Measurements from ENCODE around the gene GPR42.

Gene GPR42

DNA sequence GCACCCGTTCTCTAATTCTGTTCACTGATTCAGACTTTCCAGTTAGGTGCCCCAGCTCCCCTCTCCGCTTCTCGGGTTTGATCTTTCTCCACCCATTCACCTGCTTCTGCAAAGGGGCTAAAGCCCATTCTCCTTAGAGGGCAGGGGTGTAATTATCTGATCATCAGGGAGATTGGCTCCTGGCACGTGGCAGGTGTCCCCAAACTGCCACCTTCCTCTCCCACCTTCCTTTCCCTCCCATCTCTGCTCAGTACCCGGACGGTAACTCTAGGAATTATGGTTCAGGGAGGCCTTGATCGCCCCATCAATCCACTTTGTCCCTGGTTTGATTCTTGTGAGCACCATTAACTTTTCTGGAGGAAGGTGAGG is 23.0 kb upstream of the GPR42 start:
- Histone ChIP-seq H2AFZ (ENCODE audit: low read length) (no peak overlapping the region), H3K27me3 (ENCODE audit: insufficient read depth, low read length, poor library complexity, severe bottlenecking) (no peaks in the 10 kb centered on the region), H3K79me2 (ENCODE audit: insufficient read depth, low read length) (no peaks in the 10 kb centered on the region), H4K20me1 (ENCODE audit: insufficient read depth, low read length, poor library complexity, severe bottlenecking) (no peaks in the 10 kb centered on the region), H3K4me2 (ENCODE audit: low read depth, low read length, poor library complexity, severe bottlenecking) (peak overlapping the region; percentile 69), H3K9me2 (replicated peaks; ENCODE audit: low read depth, low read length) (no peaks in the 10 kb centered on the region), H3K36me3 (ENCODE audit: insufficient read depth, low read length) (no peaks in the 10 kb centered on the region), H3K9me3 (ENCODE audit: insufficient read depth, low read depth, low read length) (no peaks in the 10 kb centered on the region), H3K9ac (ENCODE audit: low read depth, low read length, poor library complexity, severe bottlenecking) (peak overlapping the region; percentile 57), H3F3A (ENCODE audit: low read depth) (no peaks in the 10 kb centered on the region), H3K4me3 (ENCODE audit: low read length, poor library complexity, severe bottlenecking) (no peak overlapping the region), H3K4me1 (ENCODE audit: insufficient read depth, low read length, poor library complexity, severe bottlenecking) (peaks cover 29% of the 10 kb centered on the region)
- no peak for TF ChIP-seq EZH2phosphoT487 (IDR thresholded peaks at IDR 0.05; ENCODE audit: borderline replicate concordance)
- TF ChIP-seq, protein P1, sequence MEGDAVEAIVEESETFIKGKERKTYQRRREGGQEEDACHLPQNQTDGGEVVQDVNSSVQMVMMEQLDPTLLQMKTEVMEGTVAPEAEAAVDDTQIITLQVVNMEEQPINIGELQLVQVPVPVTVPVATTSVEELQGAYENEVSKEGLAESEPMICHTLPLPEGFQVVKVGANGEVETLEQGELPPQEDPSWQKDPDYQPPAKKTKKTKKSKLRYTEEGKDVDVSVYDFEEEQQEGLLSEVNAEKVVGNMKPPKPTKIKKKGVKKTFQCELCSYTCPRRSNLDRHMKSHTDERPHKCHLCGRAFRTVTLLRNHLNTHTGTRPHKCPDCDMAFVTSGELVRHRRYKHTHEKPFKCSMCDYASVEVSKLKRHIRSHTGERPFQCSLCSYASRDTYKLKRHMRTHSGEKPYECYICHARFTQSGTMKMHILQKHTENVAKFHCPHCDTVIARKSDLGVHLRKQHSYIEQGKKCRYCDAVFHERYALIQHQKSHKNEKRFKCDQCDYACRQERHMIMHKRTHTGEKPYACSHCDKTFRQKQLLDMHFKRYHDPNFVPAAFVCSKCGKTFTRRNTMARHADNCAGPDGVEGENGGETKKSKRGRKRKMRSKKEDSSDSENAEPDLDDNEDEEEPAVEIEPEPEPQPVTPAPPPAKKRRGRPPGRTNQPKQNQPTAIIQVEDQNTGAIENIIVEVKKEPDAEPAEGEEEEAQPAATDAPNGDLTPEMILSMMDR (conservative IDR thresholded peaks at IDR 0.05; ENCODE audit: low read length): no peak

DNA sequence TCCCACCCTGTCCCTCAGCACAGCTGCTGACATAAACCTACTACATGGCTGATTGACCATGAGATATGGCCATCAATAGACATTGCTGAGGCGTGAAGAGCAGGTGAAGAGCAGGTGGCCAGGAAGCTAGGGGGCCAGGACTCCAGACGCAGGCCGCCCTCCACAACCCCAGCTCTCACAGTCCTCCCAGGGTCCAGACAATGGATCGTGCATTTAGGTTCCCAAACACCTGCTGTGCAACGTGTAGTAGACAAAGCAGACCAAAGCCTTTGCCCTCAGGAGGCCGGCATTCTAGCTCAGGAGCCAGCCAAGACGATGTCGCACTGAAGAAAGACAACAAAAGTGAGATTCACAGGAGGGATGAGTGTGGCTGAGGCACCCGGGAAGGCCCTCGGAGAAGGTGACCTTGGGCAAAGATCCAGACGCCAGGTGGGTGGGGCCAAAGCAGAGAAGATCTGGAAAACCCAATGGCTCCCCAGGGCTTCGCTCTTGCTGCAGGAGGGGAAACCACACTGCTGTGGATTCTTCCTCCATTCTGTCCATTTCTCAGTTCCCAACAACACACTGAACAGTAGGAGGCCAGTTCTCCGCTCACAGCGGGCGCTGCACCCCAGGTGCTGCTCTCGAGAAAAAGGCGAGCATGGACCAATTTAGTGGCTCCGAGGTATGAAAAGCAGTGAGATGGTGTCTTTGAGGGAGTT is 21.8 kb upstream of the GPR42 start:
- Histone ChIP-seq H3F3A (ENCODE audit: low read depth) (no peaks in the 10 kb centered on the region), H3K4me2 (ENCODE audit: low read depth, low read length, poor library complexity, severe bottlenecking) (no peak overlapping the region), H3K9me3 (ENCODE audit: insufficient read depth, low read depth, low read length) (no peaks in the 10 kb centered on the region), H3K9ac (ENCODE audit: low read depth, low read length, poor library complexity, severe bottlenecking) (no peak overlapping the region), H2AFZ (ENCODE audit: low read length) (no peak overlapping the region), H3K79me2 (ENCODE audit: insufficient read depth, low read length) (no peaks in the 10 kb centered on the region), H3K36me3 (ENCODE audit: insufficient read depth, low read length) (no peaks in the 10 kb centered on the region), H3K9me2 (replicated peaks; ENCODE audit: low read depth, low read length) (no peaks in the 10 kb centered on the region), H3K27me3 (ENCODE audit: insufficient read depth, low read length, poor library complexity, severe bottlenecking) (no peaks in the 10 kb centered on the region), H4K20me1 (ENCODE audit: insufficient read depth, low read length, poor library complexity, severe bottlenecking) (no peaks in the 10 kb centered on the region), H3K4me3 (ENCODE audit: low read length, poor library complexity, severe bottlenecking) (no peak overlapping the region), H3K4me1 (ENCODE audit: insufficient read depth, low read length, poor library complexity, severe bottlenecking) (peaks cover 29% of the 10 kb centered on the region)
- TF ChIP-seq, protein P1 (conservative IDR thresholded peaks at IDR 0.05; ENCODE audit: low read length): no peak
- TF ChIP-seq EZH2phosphoT487 (IDR thresholded peaks at IDR 0.05; ENCODE audit: borderline replicate concordance): no peak

DNA sequence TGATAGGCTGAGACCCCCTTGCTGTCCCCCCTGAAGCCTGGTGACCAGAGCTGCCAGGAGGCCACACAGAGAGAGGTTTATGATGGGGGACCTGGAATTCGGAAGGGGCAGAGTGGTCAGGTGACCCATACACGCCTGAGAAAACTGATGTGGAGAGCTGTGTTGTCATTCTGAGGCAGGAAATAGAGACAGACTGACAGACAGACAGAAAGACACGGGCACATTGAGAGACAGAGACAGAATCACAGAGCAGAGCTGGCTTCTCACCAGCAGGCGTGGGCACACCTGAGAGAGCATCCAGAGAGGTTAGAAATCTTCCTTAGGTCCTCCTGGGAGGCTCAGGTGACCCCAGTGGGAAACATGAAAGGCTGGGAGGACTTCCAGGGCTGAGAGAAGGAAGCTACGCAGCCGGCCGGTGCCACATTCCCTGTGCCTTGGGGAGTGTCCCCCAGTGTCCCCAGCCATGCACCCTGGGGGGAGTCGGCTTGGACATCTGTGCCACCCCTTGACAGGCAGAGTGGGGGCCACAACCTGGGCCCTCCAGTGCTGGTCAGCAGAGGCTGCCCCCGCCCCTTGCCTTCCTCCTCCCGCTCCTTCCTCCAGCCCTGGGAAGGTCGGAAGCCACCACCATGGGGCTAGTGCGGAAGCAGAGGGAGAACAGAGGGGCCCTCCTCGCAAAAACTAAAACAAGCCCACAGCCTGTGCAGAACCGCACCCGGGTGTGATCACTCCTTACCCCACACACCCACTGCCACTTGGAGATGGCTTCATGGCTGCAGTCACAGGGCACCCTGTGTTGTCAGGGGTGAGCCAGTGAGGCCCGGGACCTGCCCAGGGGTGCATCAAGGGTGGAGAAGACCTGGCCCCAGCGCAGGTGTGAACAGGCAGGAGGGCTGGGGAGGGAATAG is 21.0 kb upstream of the GPR42 start:
- Histone ChIP-seq H3F3A (ENCODE audit: low read depth) (no peaks in the 10 kb centered on the region), H3K36me3 (ENCODE audit: insufficient read depth, low read length) (no peaks in the 10 kb centered on the region), H3K9ac (ENCODE audit: low read depth, low read length, poor library complexity, severe bottlenecking) (no peak overlapping the region), H3K9me2 (replicated peaks; ENCODE audit: low read depth, low read length) (no peaks in the 10 kb centered on the region), H3K4me3 (ENCODE audit: low read length, poor library complexity, severe bottlenecking) (no peak overlapping the region), H3K9me3 (ENCODE audit: insufficient read depth, low read depth, low read length) (no peaks in the 10 kb centered on the region), H3K4me1 (ENCODE audit: insufficient read depth, low read length, poor library complexity, severe bottlenecking) (peaks cover 29% of the 10 kb centered on the region), H3K27me3 (ENCODE audit: insufficient read depth, low read length, poor library complexity, severe bottlenecking) (no peaks in the 10 kb centered on the region), H2AFZ (ENCODE audit: low read length) (no peak overlapping the region), H3K4me2 (ENCODE audit: low read depth, low read length, poor library complexity, severe bottlenecking) (no peak overlapping the region), H4K20me1 (ENCODE audit: insufficient read depth, low read length, poor library complexity, severe bottlenecking) (no peaks in the 10 kb centered on the region), H3K79me2 (ENCODE audit: insufficient read depth, low read length) (no peaks in the 10 kb centered on the region)
- TF ChIP-seq, protein P1 (conservative IDR thresholded peaks at IDR 0.05; ENCODE audit: low read length): no peak
- no peak for TF ChIP-seq EZH2phosphoT487 (IDR thresholded peaks at IDR 0.05; ENCODE audit: borderline replicate concordance)

All from Loucy (cell line).